H9 (cell line): Measurements from ENCODE around the gene HERC4. TPM values are rescaled to one million over a fixed set of nuclear protein-coding genes. Genes with fewer than 3 reads are reported as not detected.

ENCODE experiments used
- DNase-seq: peaks from one replicate; pipeline ENCODE4 v3.0.0-alpha.2; 2017
- H2AFZ ChIP-seq: one replicate; pipeline ENCODE4 v1.6.1; 2013; ENCODE audit warnings: mild to moderate bottlenecking, low read length, control low read depth, moderate library complexity
- H2AK5ac ChIP-seq: 2 replicates; pipeline ENCODE4 v1.6.1; 2013; ENCODE audit warnings: low read length, control low read depth, mixed read lengths; ENCODE audit not compliant: insufficient read length
- H2BK120ac ChIP-seq: one replicate; pipeline ENCODE4 v1.6.1; 2013; ENCODE audit warnings: low read depth, mild to moderate bottlenecking, low read length, control low read depth, inconsistent platforms; ENCODE audit not compliant: poor library complexity, severe bottlenecking
- H2BK12ac ChIP-seq: 2 replicates; pipeline ENCODE4 v1.6.1; 2013; ENCODE audit warnings: low read length, control low read depth, mixed read lengths, low read depth; ENCODE audit not compliant: insufficient read length
- H2BK15ac ChIP-seq: 2 replicates; pipeline ENCODE4 v1.6.1; 2013; ENCODE audit warnings: low read depth, low read length, control low read depth
- H2BK20ac ChIP-seq: one replicate; pipeline ENCODE4 v1.6.1; 2013; ENCODE audit warnings: low read depth, mild to moderate bottlenecking, low read length, control low read depth, inconsistent platforms; ENCODE audit not compliant: poor library complexity, severe bottlenecking
- H2BK5ac ChIP-seq: 2 replicates; pipeline ENCODE4 v1.6.1; 2013; ENCODE audit warnings: low read length, control low read depth, mixed read lengths; ENCODE audit not compliant: insufficient read length
- H3K14ac ChIP-seq: 2 replicates; pipeline ENCODE4 v1.6.1; 2013; ENCODE audit warnings: low read length, control low read depth; ENCODE audit not compliant: insufficient read depth
- H3K18ac ChIP-seq: 2 replicates; pipeline ENCODE4 v1.6.1; 2013; ENCODE audit warnings: low read depth, mild to moderate bottlenecking, mixed read lengths, low read length, control low read depth; ENCODE audit not compliant: insufficient read length
- H3K23ac ChIP-seq: 2 replicates; pipeline ENCODE4 v1.6.1; 2013; ENCODE audit warnings: low read length, control low read depth, mixed read lengths, low read depth; ENCODE audit not compliant: insufficient read length
- H3K23me2 ChIP-seq: 2 replicates; pipeline ENCODE4 v1.6.1; 2013; ENCODE audit warnings: low read depth, mild to moderate bottlenecking, mixed read lengths, low read length, control low read depth; ENCODE audit not compliant: insufficient read length, poor library complexity, severe bottlenecking
- H3K27ac ChIP-seq: 2 replicates; pipeline ENCODE4 v1.5.1; 2013; ENCODE audit warnings: low read length, control low read depth, mixed read lengths, low read depth; ENCODE audit not compliant: insufficient read length
- H3K27me3 ChIP-seq: 2 replicates; pipeline ENCODE4 v1.6.1; 2013; ENCODE audit warnings: low read length, control low read depth, inconsistent platforms; ENCODE audit not compliant: insufficient read depth
- H3K4ac ChIP-seq: 2 replicates; pipeline ENCODE4 v1.6.1; 2013; ENCODE audit warnings: low read depth, mild to moderate bottlenecking, control low read depth, inconsistent platforms, low read length, moderate library complexity
- H3K4me1 ChIP-seq: 2 replicates; pipeline ENCODE4 v1.6.1; 2013; ENCODE audit warnings: low read length, control low read depth, inconsistent platforms; ENCODE audit not compliant: insufficient read depth
- H3K4me2 ChIP-seq: 2 replicates; pipeline ENCODE4 v1.6.1; 2013; ENCODE audit warnings: low read length, control low read depth, mixed read lengths; ENCODE audit not compliant: insufficient read length, insufficient read depth
- H3K56ac ChIP-seq: 2 replicates; pipeline ENCODE4 v1.6.1; 2013; ENCODE audit warnings: low read depth, mild to moderate bottlenecking, mixed read lengths, low read length, control low read depth; ENCODE audit not compliant: insufficient read length
- H3K79me1 ChIP-seq: 2 replicates; pipeline ENCODE4 v1.6.1; 2013; ENCODE audit warnings: low read depth, mild to moderate bottlenecking, moderate library complexity, low read length, control low read depth, inconsistent platforms; ENCODE audit not compliant: insufficient read depth, poor library complexity, severe bottlenecking
- H3K79me2 ChIP-seq: 2 replicates; pipeline ENCODE4 v1.6.1; 2013; ENCODE audit warnings: low read length, control low read depth, inconsistent platforms; ENCODE audit not compliant: insufficient read depth
- H3K9ac ChIP-seq: 2 replicates; pipeline ENCODE4 v1.6.1; 2013; ENCODE audit warnings: low read length, control low read depth, mixed read lengths; ENCODE audit not compliant: insufficient read length; ENCODE audit errors: extremely low read depth
- H3K9me3 ChIP-seq: one replicate; pipeline ENCODE4 v1.6.1; 2013; ENCODE audit warnings: low read depth, low read length, inconsistent platforms; ENCODE audit not compliant: control insufficient read depth
- H3T11ph ChIP-seq: one replicate; pipeline ENCODE4 v1.6.1; 2013; ENCODE audit warnings: mild to moderate bottlenecking, low read length, control low read depth, inconsistent platforms
- H4K20me1 ChIP-seq: one replicate; pipeline ENCODE4 v1.6.1; 2013; ENCODE audit not compliant: control insufficient read depth, insufficient read length, insufficient read depth
- H4K5ac ChIP-seq: 2 replicates; pipeline ENCODE4 v1.6.1; 2013; ENCODE audit warnings: low read depth, mild to moderate bottlenecking, mixed read lengths, low read length, control low read depth; ENCODE audit not compliant: insufficient read length
- H4K8ac ChIP-seq: replicated peaks from 2 replicates; pipeline ENCODE4 v1.6.1; 2013; ENCODE audit warnings: low read length, control low read depth, mixed read lengths, low read depth; ENCODE audit not compliant: insufficient read length
- H4K91ac ChIP-seq: 2 replicates; pipeline ENCODE4 v1.6.1; 2013; ENCODE audit warnings: low read depth, mild to moderate bottlenecking, moderate library complexity, mixed read lengths, low read length, control low read depth; ENCODE audit not compliant: insufficient read length
- H3K27ac Mint-ChIP-seq, 3 experiments: 2 replicates in 2 of 3; 3 replicates in 1 of 3; pipeline ENCODE4 v1.8.0; 2020 to 2021; ENCODE audit warnings: mixed read lengths in 3 of 3, mild to moderate bottlenecking in 1 of 3, moderate library complexity in 1 of 3
- H3K27me3 Mint-ChIP-seq: 2 replicates; pipeline ENCODE4 v1.8.0; 2021; ENCODE audit warnings: low read depth, mild to moderate bottlenecking, moderate library complexity, mixed read lengths
- H3K36me3 Mint-ChIP-seq, 3 experiments: 2 replicates in 2 of 3; 3 replicates in 1 of 3; pipeline ENCODE4 v1.8.0; 2020 to 2021; ENCODE audit warnings: low read depth in 3 of 3, mixed read lengths in 3 of 3; ENCODE audit not compliant: insufficient read depth in 1 of 3
- H3K4me1 Mint-ChIP-seq, 2 experiments: 2 replicates each; pipeline ENCODE4 v1.8.0; 2020; ENCODE audit warnings: mixed read lengths in 2 of 2
- H3K4me3 Mint-ChIP-seq, 2 experiments: 2 replicates in 1 of 2; 3 replicates in 1 of 2; pipeline ENCODE4 v1.8.0; 2020 to 2021; ENCODE audit warnings: mild to moderate bottlenecking in 2 of 2, mixed read lengths in 2 of 2, moderate library complexity in 1 of 2
- H3K9me3 Mint-ChIP-seq, 2 experiments: 2 replicates in 1 of 2; 3 replicates in 1 of 2; pipeline ENCODE4 v1.8.0; 2020; ENCODE audit warnings: mild to moderate bottlenecking in 2 of 2, mixed read lengths in 2 of 2, moderate library complexity in 1 of 2
- CTCF ChIP-seq: fragments of 200-600 bp; sonication (generic); conservative IDR thresholded peaks from 3 replicates; pipeline ENCODE4 v1.8.0; 2021; ENCODE audit warnings: antibody characterized with exemption, mild to moderate bottlenecking
- WGBS: extraction: QIAGEN DNeasy Blood & Tissue Kit; methylation state at CpG from one replicate; pipeline ENCODE4 v1.1.7; 2013; ENCODE audit warnings: missing lambda C conversion rate, low lambda C conversion rate, mixed read lengths; ENCODE audit not compliant: insufficient read length; ENCODE audit errors: extremely low coverage; 5-methylcytosine and 5-hydroxymethylcytosine counted together
- total RNA-seq: library from RNA; stranded (reverse); gene quantifications from 2 replicates; pipeline ENCODE4 v1.2.1, GENCODE V29; 2021

Gene HERC4
- total RNA-seq, 1 experiment from 2014 or later = 24.5 TPM

GRCh38 chr10:68107651-68108050, 32.6 kb upstream of the HERC4 start:
- DNase-seq = no peak
- Histone ChIP-seq H3K23me2 (no peaks in the 10 kb centered on the region), H4K20me1 (no peaks in the 10 kb centered on the region), H2BK20ac (no peak overlapping the region), H2AFZ (no peak overlapping the region), H3K18ac (no peak overlapping the region), H3K4ac (no peak overlapping the region), H3K79me1 (no peaks in the 10 kb centered on the region), H2BK15ac (no peak overlapping the region), H3K79me2 (no peaks in the 10 kb centered on the region), H2BK120ac (no peak overlapping the region), H2BK12ac (no peak overlapping the region), H3K4me1 (no peaks in the 10 kb centered on the region), H2AK5ac (no peak overlapping the region), H3T11ph (no peak overlapping the region), H3K27ac (no peak overlapping the region), H4K5ac (no peak overlapping the region), H3K56ac (no peak overlapping the region), H3K23ac (no peak overlapping the region), H3K9ac (no peak overlapping the region), H2BK5ac (no peak overlapping the region), H4K91ac (no peak overlapping the region), H3K9me3 (no peaks in the 10 kb centered on the region), H3K27me3 (no peaks in the 10 kb centered on the region), H3K14ac (no peak overlapping the region), H4K8ac (no peak overlapping the region), H3K4me2 (no peak overlapping the region)
- WGBS = no CpG with 5 or more reads among the region's 1 CpG
- Mint-ChIP-seq H3K27ac (no peak overlapping the region), H3K36me3 (no peaks in the 10 kb centered on the region), H3K27me3 (no peaks in the 10 kb centered on the region), H3K9me3 (no peaks in the 10 kb centered on the region), H3K4me1 (peaks cover 0 to 9% of the 10 kb centered on the region in 2 experiments; a peak in 2 of 4 replicates), H3K4me3 (no peak overlapping the region)
- no peak for TF ChIP-seq CTCF
